GM18498 (cell line): ENCODE data around the gene EYS.
"Not testable (repeated sequence)": the region's sequence is repeated elsewhere in the genome, so short reads cannot be mapped to it uniquely, and the experiment has no call there.

ENCODE experiments used
- ATAC-seq: cut with Tn5 transposase; IDR thresholded peaks from one replicate; pipeline ENCODE4 v1.9.1; 2021; ENCODE audit warnings: mild to moderate bottlenecking, moderate library complexity; ENCODE audit not compliant: unreplicated experiment

The EYS gene

GRCh38 chr6:64023693-64024092 lies 1683.3 kb downstream of the EYS start:
- ATAC-seq = no peak

GRCh38 chr6:64014595-64014994 lies 1692.4 kb downstream of the EYS start:
- ATAC-seq = no peak

GRCh38 chr6:64013011-64013410 lies 1694.0 kb downstream of the EYS start:
- no peak for ATAC-seq

- ATAC-seq = no peak
Measured at GRCh38 chr6:64012351-64013001, 1694.5 kb downstream of the EYS start.

- ATAC-seq = no peak
Measured at GRCh38 chr6:64010666-64011065, 1696.4 kb downstream of the EYS start.

- ATAC-seq = no peak
Measured at GRCh38 chr6:64010010-64010409, 1697.0 kb downstream of the EYS start.

- no peak for ATAC-seq
Measured at GRCh38 chr6:64006246-64006645, 1700.8 kb downstream of the EYS start.

- ATAC-seq = no peak
Measured at GRCh38 chr6:64000818-64001491, 1706.1 kb downstream of the EYS start.

GRCh38 chr6:63999613-64000012 lies 1707.4 kb downstream of the EYS start:
- no peak for ATAC-seq

GRCh38 chr6:63998991-63999390 lies 1708.0 kb downstream of the EYS start:
- no peak for ATAC-seq

GRCh38 chr6:63997734-63998133 lies 1709.3 kb downstream of the EYS start:
- no peak for ATAC-seq

GRCh38 chr6:63997221-63997620 lies 1709.8 kb downstream of the EYS start:
- ATAC-seq = no peak

- no peak for ATAC-seq
Measured at GRCh38 chr6:63985223-63985622, 1721.8 kb downstream of the EYS start.

- ATAC-seq = no peak
Measured at GRCh38 chr6:63975699-63976098, 1731.3 kb downstream of the EYS start.

GRCh38 chr6:63968650-63969049 lies 1738.4 kb downstream of the EYS start:
- no peak for ATAC-seq

GRCh38 chr6:63964366-63964765 lies 1742.7 kb downstream of the EYS start:
- no peak for ATAC-seq

GRCh38 chr6:63963769-63964315 lies 1743.2 kb downstream of the EYS start:
- ATAC-seq = no peak

GRCh38 chr6:63953336-63954021 lies 1753.5 kb downstream of the EYS start:
- not testable (repeated sequence) for ATAC-seq

GRCh38 chr6:63947792-63948529 lies 1759.1 kb downstream of the EYS start:
- ATAC-seq = no peak

- no peak for ATAC-seq
Measured at GRCh38 chr6:63945987-63946386, 1761.0 kb downstream of the EYS start.

- ATAC-seq = no peak
Measured at GRCh38 chr6:63943826-63944225, 1763.2 kb downstream of the EYS start.
